Retina (tissue), 1 donor: ENCODE results near the gene GPRC5C.

Experiments used
- DNase-seq: peaks from one replicate; pipeline ENCODE4 v3.0.0-alpha.2; 2016

Gene GPRC5C

DNA sequence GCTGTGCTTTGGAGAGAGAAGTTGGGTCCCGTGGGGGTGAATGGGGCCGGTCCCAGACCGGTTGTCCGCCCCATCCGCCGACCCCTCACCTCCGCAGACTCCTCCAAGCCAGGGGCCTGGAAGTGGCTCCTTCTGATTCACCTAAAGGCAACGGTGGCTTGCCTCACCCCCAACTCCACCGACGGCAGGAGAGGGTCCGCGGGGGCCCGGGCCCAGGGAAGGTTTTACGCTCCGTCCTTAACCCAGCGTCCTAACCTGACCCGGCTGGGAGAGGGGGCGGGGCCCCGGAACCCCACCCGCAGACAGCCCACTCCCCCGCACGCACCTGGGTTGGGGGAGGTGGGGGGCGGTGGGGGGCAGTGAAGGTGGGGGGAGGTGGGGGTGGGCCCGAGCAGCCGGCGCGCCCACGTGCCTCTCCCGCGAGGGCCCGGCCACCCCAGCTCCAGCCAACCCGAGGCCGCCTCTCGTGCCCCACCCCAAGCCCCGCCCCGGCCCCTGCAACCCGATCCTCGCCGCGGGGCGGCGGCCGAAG lies 21.8 kb downstream of the GPRC5C start:
- DNase-seq, result no peak

DNA sequence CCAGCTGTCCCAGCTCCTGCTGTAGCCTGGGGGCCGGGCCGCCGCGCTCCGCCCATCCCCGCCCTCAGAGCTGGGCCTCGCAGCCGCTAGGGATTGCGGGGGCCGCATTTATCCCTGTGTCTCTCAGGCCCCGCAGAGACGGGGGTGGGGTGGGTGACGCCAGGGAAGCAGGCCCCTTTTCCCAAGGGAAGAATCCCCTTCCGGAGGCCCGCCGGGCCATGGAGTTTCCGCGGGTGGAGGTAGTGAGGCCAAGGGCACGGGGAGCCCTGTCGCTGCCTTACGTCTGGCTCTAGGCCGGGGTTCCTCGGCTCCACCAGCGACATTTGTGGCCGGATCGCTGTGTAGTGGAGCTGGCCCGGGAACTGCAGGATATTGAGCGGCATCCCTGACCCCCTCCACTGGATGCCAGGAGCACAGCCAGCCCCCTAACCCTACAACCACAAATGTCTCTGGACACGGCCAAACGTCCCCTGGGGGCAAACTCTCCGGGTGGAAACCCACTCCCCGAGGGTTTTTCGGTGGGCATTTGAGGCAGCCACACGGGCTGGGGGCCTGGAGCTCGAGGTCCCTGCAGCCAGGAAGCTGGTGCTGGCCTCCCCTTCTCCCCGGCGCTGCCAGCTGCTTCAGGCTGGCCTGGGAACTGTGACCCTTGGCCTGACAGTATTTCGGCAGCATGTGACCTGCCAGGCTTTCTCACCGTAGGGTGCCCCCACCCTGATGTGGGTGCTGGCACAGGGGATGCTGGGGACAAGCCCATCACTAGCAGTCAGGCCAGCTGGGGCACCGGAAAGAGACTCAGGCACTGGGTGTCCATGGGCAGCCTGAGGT lies 22.5 kb downstream of the GPRC5C start:
- DNase-seq, result peak; percentile 92

DNA sequence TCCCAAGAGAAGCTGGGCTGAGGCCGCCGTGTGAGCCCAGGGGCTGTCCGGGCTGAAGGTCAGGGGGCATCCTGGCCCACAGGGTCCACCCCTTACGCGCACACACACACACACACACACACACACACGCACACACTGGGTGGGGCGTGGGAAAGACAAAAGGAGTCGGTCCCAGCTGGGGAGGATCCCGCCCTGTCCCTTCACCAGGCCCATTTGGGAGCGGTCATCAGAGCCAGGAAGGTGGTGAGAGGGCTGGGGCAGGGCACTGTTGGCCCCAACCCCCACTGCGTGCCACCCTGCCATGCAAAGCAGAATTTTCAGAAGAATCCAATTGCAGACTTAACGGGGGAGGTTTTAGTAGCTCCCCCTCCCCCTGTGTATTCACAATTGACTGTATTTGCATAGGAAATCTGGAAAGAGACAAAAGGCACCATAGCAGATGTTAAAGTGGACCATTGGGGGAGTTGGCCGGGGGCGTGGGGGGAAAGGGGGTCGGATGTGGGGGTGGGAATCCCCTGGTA lies 23.2 kb downstream of the GPRC5C start:
- no peak for DNase-seq

DNA sequence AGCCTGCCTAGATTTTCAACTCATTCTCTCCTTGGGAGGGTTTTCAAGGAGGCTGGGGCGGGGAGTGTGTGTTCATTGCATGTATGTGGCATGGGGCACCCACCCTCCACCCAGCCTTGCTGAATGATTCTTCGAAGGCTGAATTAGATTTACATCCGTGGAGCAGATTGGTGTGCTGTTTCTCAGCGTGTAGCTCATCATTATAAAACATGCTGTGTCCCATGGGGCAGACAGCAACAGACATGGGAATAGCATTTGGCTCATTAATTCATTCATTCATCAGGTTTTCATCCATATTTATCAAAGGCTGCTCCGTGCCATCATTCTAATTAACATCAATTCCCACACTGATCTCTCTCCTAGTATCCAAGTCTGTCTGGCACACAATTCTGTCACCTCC lies 23.9 kb downstream of the GPRC5C start:
- DNase-seq, result no peak

DNA sequence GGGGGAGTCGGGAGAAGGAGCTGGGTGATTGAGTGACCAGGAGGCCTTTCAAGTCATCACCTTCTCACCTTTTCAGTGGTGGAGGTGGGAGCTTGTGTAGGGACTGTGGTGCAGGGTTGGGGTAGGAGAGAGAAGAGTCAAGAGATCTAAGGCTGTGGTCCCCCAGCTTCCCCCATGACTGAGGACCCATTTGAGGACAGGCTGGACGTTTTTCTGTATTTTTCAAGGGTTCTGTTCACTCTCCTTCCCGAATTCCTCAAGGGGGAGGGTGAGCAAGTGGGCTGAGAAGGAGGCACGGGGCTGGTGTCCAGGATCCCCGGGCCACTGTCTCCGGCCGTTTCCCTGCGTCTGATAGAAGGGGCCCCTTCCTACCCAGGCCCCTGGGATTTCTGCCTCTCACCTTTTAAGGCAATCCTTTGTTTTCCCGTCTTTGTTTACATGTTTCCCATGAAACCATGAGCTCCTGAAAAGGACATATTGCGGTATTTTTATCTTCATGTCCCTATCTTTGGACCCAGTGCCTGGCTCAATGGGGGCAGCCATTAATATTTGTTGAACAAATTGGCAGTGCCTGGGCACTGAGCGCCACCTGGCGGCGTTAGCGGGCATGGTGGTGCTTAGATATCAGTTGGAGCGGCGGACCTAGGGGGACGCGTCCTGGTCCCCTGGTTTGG lies 25.4 kb downstream of the GPRC5C start:
- peak; percentile 86 for DNase-seq

DNA sequence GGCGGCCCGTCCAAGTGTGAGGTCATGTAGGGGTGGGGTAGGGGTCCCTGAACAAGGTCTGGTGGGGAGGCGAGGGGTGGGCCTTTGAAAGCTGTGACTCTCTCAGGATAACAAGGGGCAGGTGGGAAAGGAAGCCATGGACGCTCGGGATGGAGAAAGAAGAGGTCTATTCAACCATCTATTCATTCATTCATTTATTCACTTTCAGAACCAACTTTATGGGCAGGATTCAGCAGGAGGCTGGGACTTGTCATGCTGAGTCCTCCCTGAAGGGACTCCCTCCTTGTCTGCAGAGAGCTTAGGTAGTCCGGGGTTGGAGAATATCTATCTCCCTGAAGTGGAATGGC lies 25.9 kb downstream of the GPRC5C start:
- DNase-seq, result no peak

DNA sequence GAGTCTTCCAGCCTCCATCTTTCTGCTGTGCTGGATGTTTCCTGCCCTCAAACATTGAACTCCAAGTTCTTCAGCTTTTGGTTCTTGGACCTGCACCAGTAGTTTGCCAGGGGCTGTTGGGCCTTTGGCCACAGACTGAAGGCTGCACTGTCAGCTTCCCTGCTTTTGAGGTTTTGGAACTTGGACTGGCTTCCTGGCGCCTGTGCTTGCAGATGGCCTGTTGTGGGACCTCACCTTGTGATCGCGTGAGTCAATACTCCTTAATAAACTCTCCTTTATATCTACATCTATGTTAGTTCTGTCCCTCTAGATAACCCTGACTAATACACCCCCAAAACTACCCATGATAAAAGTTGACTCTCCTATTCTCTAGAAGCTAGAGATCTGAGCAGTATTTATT lies 26.9 kb downstream of the GPRC5C start:
- DNase-seq, result no peak

DNA sequence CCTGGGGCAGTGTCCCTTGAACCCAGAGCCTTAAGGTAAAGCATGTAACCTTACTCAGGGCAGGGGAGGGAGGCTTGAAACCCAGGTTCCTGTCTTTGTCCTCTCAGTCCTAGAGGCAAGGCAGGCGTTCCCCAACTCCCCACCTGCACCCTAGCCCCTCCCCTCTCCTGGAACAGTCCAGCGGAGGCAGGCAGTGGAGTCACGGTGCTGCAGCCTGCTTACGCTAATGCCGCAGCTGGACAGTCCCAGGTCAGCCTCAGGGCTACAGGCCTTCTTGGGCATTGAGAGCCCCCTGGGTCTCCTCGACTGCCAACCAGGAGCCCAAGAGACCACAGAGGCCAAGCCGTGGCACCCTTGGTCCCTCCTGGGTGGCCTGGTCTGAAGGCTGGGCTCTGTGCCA lies 27.7 kb downstream of the GPRC5C start:
- DNase-seq, result no peak

DNA sequence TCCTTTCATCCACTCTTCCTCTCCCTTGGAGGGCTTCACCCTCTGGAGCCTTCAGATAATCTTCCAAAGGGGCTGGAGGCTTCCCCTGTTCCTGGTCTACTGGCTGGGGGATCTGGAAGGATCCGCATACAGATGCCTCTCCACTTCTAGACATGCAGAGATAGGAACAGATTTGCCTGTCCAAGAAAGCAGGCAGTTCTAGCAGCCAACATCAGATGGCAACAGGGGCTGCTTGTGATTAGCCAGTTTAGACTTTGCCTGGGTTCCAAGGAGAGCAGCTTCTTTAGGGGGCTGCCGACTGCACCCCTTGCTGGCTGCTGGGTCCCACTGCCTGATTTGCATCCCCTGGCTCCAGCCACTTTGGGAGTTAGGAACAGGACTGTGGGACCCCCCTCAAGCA lies 28.4 kb downstream of the GPRC5C start:
- no peak for DNase-seq

DNA sequence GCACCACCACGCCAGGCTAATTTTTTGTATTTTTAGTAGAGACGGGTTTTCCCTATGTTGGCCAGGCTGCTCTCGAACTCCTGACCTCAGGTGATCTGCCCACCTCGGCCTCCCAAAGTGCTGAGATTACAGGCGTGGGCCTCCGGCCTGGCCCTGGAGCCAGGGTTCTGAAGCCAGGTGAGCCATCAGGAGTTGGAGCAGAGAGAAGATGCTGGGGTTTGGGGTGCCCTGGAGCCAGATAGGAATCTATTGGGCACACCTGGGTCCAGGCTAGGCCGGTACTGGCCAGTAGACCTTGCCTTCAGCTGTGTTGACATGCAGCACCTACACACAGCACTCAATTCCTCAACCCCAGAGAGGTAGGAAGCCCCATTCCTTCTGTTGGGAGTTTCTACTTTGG lies 29.1 kb downstream of the GPRC5C start:
- DNase-seq, result no peak

DNA sequence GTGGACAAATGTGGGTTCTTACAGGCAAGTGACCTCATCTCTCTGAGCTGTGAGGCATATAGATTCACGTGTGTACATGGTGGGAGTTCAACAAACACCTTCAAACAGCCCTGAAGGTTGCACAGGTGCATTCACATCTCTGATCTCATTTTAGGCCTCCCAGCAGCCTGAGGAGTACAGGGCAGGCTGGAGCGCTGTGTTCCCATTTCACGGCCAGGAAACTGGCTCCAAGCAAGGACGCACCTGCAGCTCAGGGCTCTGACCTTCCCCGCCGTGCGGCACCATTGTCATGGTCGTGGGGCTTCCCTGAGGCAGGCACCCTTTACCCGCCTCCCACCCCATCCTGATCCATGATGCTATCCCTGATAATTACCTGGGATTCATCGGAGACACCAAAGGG lies 29.7 kb downstream of the GPRC5C start:
- DNase-seq, result no peak

DNA sequence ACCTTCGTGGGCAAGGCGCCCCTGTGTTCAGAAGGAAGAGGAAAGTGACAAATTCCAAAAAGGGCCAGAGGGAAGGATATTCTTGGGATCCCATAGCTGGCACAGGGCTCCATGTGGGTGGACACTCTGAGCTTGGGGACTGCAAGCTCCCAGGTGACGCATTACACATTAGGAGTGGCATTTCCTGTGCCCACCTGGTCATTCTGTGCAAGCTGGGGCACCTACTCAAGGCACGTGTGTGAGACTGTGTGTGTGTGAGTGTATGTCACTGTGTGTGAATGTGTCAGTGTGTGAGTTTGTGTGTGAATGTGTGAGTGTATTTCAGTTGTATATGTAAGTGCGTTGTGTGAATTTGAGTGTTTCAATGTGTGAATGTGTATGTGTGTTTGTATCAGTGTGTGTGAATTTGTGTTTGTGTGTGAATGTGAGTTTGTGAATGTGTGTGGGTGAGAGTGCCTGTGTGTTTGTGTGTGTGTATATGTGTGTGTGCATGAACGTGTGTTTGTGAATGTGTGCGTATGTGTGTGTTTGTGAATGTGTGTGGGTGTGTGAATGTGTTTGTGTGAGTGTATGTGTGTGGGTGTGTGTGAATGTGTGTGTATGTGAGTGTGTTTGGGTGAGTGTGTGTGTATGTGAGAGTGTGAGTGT lies 33.0 kb downstream of the GPRC5C start:
- no peak for DNase-seq

DNA sequence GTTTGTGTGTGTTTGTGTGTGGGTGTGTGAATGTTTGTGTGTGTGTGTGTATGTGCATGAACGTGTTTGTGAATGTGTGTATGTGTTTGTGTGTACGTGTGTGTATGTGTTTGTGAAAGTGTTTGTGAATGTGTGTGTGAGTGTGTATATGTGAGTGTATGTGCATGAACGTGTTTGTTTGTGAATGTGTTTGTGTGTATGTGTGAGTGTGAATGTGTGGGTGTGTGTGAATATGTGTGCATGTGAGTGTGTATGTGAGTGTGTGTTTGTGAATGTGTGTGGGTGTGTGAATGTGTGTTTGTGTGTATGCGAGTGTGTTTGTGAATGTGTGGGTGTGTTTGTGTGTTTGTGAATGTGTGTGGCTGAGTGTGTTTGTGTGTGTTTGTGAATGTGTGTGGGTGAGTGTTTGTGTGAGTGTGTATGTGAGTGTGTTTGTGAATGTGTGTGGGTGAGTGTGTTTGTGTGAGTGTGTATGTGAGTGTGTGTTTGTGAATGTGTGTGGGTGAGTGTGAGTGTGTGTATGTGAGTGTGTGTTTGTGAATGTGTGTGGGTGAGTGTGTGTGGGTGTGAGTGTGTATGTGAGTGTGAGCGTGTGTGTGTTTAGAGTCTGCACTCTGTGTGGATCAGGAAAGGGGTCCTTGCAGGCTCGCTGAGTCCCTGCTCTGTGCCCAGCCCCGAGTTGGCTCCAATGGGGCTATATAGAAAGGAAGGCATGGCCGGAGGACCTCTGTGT lies 33.7 kb downstream of the GPRC5C start:
- DNase-seq, result no peak

DNA sequence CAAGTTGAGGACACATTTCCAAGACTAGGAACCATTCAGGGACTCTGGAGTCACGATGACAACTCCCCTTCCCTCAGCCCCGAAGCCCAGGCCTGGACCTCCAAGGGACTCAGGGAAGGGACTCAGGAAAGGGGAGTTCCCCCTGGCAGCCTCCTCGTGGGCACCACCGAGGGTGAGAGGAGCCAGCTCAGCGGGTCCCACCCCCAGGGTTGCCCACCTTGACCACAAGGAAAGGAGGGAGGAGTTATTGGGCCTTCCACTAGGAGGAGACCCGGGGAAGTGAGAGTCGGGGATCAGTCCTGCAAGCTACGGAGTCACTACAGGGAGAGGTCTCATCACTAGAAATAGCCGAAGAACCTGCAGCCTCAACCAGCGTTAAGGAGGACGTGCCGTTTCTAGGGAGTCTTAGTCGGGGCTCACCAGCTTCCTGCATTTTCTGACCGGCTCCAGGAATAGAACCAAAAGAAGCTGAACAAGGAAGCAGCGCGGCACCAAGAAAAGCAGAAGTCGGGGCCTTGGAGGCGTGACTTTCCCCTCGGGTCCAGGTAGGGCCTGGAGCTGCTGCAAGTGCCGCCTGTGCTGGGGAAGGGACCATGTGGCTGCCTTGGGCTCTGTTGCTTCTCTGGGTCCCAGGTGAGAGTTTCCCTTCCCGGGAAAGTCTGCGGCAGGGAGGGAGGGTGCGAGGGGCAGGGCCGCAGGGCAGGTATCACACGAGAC lies 34.4 kb downstream of the GPRC5C start, which contains the start of gene CD300A:
Gene CD300A, plus strand, starts transcription at position 524 of the 717 bp plus-strand sequence. Its CDS starts 70 bp downstream, at position 594.
- DNase-seq, result peak; percentile 37

DNA sequence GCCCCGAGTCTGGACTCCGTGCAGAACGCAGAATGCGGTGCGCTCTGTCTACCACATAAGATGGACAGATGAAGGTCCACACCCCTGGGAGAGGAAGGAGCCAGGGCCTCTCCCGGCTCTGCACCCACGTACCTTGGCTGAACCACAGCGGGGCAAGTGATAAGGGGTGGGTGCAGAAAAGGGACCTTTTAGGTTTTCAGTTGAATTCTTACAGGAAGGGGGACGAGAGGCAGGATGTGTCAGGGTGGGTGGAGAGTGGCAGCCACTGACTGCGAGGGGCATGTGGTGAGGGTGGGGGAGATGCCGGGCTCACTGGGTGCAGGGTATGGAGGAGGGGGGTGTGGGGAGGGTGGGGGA lies 34.9 kb downstream of the GPRC5C start:
- no peak for DNase-seq

DNA sequence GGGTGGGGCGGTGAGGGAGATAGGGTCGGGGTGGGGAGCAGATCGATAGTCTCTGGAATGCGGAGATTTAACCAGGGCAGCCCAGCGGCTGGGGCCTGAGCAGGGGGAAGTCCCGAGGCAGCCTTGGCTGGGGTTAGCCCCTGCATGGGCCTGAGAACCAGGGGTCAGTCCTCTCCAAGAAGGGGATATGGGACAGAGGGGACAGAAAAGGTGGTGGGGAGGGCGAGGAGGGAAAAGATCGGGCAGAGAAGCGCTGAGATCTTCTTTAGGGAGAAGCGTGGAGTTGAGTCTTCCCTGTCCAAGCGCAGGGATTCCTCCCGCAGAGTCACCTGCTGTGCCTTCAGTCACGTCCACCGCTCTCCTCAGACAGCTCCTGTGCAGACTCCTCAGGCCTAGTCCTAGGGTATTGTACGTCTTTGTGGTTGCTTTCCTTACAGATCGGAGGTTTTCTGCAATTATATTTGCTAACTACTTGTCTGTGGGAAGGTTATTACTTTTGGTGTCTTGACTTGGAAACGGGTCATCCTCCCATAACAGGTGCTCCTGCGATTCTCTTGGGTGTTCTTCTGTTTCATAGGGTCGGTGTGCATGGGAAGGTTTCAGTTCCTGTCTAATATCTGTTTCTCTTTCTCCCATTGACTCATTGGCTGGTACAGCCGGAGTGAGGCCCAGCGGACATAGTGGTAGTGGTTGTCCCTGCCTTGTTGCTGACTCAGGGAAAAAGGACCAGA lies 35.5 kb downstream of the GPRC5C start:
- DNase-seq, result peak; percentile 49

DNA sequence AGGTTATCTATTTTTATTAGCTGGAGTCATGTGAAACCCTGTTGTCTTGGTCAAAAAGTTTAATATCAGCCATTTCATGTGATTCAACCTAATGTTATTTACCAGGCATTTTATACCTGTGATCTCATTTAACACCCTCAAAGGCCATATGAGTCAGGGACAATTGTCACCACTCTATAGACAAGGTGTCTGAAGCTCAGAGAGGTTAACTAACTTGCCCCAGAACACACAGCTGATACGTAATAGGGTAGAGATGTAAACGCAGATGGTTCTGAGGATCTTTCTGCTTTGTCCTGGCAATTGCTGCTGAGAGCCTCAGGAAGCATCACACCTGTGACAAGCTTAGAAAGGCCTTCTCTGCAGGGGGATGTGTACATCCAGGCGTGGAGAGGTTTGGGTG lies 39.5 kb downstream of the GPRC5C start:
- no peak for DNase-seq

DNA sequence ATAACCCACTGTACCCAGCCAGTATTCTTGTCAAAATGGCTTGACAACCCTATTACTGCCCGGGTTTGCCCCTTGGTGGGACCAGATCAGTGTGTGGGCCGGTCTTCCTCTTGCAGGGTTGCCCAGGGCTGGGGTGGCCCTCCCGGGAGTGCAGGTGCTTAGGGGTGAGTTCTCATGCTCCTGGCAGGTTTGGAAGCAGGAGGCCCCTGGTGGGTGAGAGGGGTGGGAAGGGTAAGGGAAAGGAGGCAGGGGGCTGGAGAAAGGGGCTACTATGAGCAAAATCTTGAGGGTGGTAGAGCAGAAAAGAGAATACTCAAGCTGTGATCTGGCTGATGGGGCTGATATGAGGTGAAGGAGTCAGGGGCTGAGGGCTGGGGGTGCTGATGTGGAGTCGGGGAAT lies 41.0 kb downstream of the GPRC5C start:
- DNase-seq, result no peak

DNA sequence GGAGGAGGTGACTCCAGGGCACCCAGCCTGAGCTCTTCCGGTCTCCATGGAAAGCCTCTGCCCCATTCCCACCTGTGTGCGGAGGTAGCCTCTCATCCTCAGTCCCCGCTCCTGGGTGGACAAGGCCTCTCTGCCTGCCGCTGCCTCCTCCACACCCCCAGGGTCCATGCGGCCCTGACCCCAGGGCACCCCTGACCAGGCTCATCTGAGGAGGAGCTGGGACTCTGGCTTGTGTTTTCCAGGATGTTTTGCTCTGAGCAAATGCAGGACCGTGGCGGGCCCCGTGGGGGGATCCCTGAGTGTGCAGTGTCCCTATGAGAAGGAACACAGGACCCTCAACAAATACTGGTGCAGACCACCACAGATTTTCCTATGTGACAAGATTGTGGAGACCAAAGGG lies 41.4 kb downstream of the GPRC5C start:
- DNase-seq, result no peak

DNA sequence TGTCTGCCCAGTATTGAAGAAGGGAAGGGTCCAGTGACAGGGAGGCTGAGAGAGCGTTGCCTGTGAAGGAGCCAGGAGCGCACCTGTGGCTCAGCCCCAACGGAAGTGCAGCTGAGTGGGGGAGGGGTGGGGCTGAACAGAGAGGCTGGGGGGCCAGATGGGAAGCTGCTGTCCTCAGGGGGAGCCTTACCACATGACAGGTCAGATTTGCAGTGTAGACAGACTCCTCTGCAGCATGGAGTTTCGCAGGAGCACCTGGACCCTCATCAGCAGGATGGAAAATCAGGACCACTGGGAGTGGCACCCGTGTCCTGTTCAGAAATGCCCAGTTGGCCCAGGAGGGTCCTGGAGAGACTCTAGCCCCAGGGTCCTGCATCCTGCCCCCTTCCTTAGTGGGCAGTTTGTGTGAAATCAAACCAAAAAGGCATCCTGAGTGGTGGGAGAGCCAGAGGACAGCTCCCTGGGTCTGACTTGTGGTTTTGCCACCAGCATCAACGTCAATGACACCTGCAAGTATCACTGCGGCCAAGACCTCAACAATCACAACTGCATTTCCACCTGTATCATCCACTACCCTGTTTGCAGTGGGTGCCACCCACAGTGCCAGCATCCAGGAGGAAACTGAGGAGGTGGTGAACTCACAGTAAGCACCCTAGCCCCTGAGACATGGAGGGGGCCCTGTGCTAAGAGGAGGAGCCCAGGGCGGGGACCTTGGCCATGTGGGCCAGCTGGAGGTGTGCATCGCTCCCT lies 42.3 kb downstream of the GPRC5C start:
- DNase-seq, result no peak

DNA sequence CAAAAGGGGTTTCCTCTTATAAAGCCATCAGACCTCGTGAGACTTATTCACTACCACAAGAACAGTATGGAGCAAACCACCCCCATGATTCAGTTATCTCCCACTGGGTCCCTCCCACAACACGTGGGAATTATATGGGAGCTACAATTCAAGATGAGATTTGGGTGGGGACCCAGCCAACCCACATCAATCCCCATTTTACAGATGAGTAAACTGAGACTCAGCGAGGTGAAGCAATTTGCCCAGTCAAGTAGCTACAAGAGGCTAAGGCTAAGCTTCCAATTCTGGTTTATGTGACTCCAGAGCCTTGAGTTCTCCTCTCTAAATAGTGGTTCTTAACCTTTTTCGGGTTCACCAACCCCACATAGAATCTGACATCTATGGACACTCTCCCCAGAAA lies 43.3 kb downstream of the GPRC5C start:
- no peak for DNase-seq
